HAP-1 (cell line): Measurements from ENCODE around the gene BMP5.

Source experiments
- DNase-seq, 2 experiments: peaks; one replicate each; pipeline ENCODE4 v3.0.0-alpha.2; 2016 to 2020; ENCODE audit warnings: low spot score in 2 of 2
- H3K27me3 ChIP-seq: fragments of 250-450 bp; sonication (Bioruptor Pico); 2 replicates; pipeline ENCODE4 v1.5.1; 2020; ENCODE audit warnings: low read depth, mild to moderate bottlenecking, moderate library complexity
- H3K36me3 ChIP-seq: fragments of 250-450 bp; sonication (Bioruptor Pico); replicated peaks from 2 replicates; pipeline ENCODE4 v1.5.1; 2020; ENCODE audit warnings: mild to moderate bottlenecking
- H3K4me1 ChIP-seq: fragments of 250-450 bp; sonication (Bioruptor Pico); 2 replicates; pipeline ENCODE4 v1.5.1; 2020; ENCODE audit warnings: mild to moderate bottlenecking
- H3K4me3 ChIP-seq: fragments of 250-450 bp; sonication (Bioruptor Pico); 2 replicates; pipeline ENCODE4 v1.5.1; 2020; ENCODE audit warnings: mild to moderate bottlenecking, moderate library complexity
- H3K9me3 ChIP-seq: fragments of 250-450 bp; sonication (Bioruptor Pico); 2 replicates; pipeline ENCODE4 v1.5.1; 2020; ENCODE audit warnings: mild to moderate bottlenecking, moderate library complexity
- in situ Hi-C: fragments of 300-500 bp; cut with MboI; formaldehyde crosslinking; loops from 3 replicates; pipeline ENCODE4 v1.14.3; 2020; ENCODE audit warnings: low sequenced_read_pairs, inconsistent platforms, mixed read lengths

Gene BMP5

DNA sequence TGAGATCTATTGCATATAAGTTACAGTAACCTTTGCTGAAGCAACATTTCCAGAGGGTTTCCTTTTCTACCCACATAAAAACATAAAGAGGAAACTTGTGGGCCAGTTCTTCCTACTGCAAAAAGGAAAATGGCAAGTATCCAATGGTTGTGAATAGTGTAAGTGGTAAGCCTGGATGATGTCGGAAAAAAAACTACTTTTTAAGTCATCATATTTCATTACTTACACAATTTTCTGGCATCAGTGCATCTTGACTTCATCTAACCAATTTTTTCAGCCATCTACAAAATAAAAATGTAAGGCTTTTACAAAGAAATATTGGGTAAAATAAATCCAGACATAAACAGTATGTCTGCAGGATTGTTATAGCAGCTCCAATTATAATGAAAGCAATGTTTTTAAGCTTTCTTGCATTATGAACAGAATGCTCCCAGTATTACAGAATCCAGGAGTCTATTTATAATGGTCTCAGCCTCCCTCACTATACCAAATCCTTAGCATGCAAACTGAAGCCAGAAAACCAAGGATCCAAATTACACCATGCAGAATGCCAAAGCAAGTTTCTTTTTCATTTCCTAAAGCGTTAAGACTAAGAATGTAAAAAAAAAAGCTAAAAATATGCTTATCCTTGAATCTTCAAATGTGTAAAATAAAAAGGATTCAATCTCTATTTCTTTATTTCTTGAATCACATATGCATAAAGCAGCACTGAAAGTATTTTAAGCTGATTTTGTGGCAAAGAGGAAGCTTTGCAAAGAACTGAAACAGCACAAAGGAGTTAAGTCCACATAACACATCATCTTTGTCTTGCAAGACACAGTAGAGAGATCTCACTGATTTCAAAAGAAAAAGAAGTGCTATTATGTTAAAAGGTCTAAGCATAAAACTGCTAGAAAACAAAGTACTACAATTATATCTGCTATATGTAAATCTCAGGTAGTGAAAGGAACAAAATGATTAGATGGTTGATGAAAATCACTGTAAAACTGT, 169.6 kb downstream of the BMP5 start:
- H3K4me3 ChIP-seq = no peak overlapping the region
- no peaks in the 10 kb centered on the region; the same call in 1 of the 2 replicates for H3K36me3 ChIP-seq
- H3K27me3 ChIP-seq = no peaks in the 10 kb centered on the region
- no peaks in the 10 kb centered on the region; the same call in 1 of the 2 replicates for H3K9me3 ChIP-seq
- H3K4me1 ChIP-seq = peaks cover 20% of the 10 kb centered on the region
- DNase-seq = peak in 1 of 2 experiments; percentile 93
- in situ Hi-C loops = no loop called here

DNA sequence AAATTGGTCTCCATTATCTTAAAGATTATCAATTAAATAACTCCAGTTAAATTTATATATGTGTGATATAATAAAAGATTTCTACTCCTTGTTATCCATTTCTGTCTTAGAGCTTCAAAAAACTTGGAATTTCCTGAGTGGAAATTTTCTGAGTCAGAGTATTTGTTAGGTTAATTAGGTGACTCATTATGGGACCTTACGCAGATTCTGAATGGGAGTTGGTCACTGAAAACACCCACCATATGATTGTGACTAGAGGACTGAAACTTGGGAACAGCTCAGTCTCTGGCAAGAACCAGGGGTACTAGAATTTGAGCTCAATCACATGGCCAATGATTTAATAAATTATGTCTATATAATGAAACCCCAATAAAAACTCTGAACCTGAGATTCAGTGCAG, 171.0 kb downstream of the BMP5 start:
- no peaks in the 10 kb centered on the region; the same call in 1 of the 2 replicates for H3K9me3 ChIP-seq
- no peak for DNase-seq
- no peaks in the 10 kb centered on the region for H3K27me3 ChIP-seq
- no peak overlapping the region for H3K4me3 ChIP-seq
- H3K4me1 ChIP-seq = peaks cover 20% of the 10 kb centered on the region
- in situ Hi-C loops = no loop called here
- H3K36me3 ChIP-seq = no peaks in the 10 kb centered on the region; the same call in 1 of the 2 replicates
